Posterior cingulate gyrus (tissue), 11 donors: ENCODE measurements around the gene TCL1A.
"Not testable (repeated sequence)": the region's sequence is repeated elsewhere in the genome, so short reads cannot be mapped to it uniquely, and the experiment has no call there.

ENCODE experiments used
- DNase-seq, 10 donors: peaks; one replicate each; pipeline versions ENCODE4 v3.0.0 to v3.0.0-alpha.2; 2020 to 2021; ENCODE audit warnings: mixed read lengths in 3 of 10
- intact Hi-C: fragments of 100-400 bp; cut with DNase I; formaldehyde crosslinking; loops from one replicate; pipeline ENCODE4 v1.15.1; 2023

The TCL1A gene, protein sequence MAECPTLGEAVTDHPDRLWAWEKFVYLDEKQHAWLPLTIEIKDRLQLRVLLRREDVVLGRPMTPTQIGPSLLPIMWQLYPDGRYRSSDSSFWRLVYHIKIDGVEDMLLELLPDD

GRCh38 chr14:95713596-95714371, at the start of gene TCL1A:
Gene TCL1A (minus strand): TSS chr14:95714125. CDS start chr14:95714066, 59 bp downstream.
- intact Hi-C loops, result no loop called here

DNA sequence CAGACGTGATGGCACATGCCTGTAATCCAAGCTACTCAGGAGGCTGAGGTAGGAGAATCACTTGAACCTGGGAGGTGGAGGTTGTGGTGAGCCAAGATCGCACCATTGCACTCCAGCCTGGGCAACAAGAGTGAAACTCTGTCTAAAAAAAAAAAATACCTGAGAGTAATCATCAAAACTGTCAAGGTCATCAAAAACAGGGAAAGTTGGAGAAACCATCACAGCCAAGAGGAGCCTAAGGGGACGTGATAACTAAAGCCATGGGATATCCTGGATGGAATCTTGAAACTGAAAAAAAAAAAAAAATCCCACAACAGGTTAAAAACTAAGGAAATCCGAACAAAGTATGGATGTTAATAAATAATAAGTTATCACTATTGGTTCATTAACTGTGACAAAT, 49.1 kb upstream of the TCL1A start:
- DNase-seq, intact Hi-C loops: not testable (repeated sequence)

More at GRCh38 chr14:95713596-95714371, at the start of gene TCL1A:
- DNase-seq, result no peak

- intact Hi-C loops, result no loop called here
- DNase-seq, result no peak
Observed at GRCh38 chr14:95761436-95761835, 47.5 kb upstream of the TCL1A start.

GRCh38 chr14:95760596-95760995, 46.7 kb upstream of the TCL1A start:
- DNase-seq, result no peak
- intact Hi-C loops, result no loop called here

DNA sequence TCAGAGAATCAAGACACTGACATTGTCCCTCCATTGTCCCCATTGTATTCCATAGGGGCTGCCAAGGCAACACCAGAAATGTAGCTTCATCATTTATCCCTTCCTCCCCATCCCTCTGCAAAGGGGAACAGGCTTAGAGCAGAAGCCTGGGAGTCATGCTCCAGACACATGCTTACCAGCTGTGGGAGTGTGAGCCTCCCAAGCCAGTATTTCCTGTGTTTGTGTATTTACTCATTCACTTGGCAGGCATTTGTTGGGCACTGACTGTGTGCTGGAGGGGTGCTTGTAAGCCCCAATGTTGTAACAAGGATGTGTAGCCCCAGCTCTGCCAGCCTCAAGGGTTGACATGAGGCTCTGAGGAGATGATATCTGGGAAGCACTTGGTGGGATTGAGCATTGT, 46.0 kb upstream of the TCL1A start:
- no peak for DNase-seq
- intact Hi-C loops, result no loop called here

DNA sequence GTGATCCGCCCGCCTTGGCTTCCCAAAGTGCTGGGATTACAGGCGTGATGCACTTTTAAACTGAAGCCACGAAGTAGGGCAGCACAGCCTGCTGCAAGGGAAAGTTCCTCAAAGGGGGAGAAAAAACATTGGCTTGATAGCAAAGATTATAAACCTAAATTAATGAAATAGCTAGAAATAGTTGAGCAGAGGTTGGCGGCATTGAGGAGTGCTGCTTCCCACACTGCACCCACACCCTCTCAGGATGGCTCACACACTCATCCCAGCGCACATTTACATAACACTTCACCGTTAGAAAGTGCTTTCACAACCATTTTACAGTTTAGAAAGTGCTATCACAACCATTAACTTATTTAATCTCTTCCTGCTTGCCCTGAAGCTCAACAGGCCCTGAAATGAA, 44.4 kb upstream of the TCL1A start:
- DNase-seq, result no peak

GRCh38 chr14:95756751-95757150, 42.8 kb upstream of the TCL1A start:
- DNase-seq, result no peak
- intact Hi-C loops, result no loop called here

More for the DNA sequence above, 44.4 kb upstream of the TCL1A start:
- intact Hi-C loops, result no loop called here

DNA sequence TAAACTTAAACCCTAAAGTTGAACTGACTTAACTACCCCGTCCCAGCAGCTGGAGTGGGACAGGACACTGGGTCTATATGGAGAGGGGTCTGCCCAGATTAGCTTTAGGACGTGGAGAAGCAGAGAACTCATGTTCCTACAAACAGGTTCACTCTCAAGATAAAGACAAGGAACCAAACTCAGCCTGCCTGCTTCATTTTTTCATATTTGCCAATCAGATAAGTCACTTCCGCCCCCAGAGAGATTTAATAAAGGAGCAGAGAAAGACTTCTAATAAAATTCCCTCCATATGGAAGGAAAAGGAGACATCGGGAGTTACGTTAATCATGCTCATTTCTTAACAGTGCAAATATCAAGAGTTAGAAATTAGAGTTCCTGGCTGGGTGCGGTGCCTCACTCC, 42.2 kb upstream of the TCL1A start:
- intact Hi-C loops, result no loop called here
- no peak for DNase-seq

GRCh38 chr14:95741781-95742180, 27.9 kb upstream of the TCL1A start:
- intact Hi-C loops, result no loop called here
- no peak for DNase-seq

DNA sequence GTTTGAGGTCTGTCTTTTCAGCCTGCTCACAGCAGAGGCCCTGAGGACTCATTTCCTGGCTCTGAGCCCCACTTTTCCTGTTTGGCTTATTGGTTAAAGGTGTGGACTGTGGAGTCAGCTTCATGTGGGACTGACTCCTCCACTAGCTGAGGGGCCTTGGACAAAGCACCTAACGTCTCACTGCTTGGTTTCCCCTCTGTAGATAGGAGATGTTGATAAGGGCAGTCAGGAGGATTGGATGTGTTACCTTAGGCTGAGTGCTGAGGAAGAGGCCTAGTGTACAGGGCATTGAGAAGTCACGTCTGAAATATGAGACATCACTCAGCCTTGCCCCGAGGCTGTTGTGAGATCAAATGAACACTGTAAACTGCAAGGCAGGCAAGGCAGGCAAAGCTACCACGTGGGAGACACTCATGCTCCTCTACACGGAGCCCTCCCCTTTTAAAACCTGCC, 27.1 kb upstream of the TCL1A start:
- DNase-seq, result no peak
- intact Hi-C loops, result no loop called here

GRCh38 chr14:95739356-95739755, 25.4 kb upstream of the TCL1A start:
- no peak for DNase-seq
- intact Hi-C loops, result no loop called here

- intact Hi-C loops, result no loop called here
- no peak for DNase-seq
Observed at GRCh38 chr14:95733212-95733611, 19.3 kb upstream of the TCL1A start.

DNA sequence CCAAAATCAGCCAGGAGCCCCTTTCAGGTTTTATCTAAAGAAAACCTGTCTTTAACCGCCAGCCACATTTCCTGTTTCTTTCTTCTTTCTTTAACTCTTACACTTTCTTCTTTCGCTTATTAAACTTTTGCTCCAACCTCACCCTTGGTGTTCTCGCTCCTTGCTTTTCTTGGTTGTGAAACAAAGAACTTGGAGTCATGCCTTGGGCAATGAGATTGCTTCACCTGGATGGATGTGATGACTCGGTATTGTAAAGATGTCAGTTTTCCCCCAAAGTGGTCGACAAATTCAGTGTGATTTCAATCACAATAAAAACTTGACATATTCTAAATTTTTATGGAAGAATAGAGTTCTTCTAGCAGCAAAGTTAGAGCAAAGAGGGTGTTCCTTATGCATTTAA, 16.2 kb upstream of the TCL1A start:
- no peak for DNase-seq
- intact Hi-C loops, result no loop called here

DNA sequence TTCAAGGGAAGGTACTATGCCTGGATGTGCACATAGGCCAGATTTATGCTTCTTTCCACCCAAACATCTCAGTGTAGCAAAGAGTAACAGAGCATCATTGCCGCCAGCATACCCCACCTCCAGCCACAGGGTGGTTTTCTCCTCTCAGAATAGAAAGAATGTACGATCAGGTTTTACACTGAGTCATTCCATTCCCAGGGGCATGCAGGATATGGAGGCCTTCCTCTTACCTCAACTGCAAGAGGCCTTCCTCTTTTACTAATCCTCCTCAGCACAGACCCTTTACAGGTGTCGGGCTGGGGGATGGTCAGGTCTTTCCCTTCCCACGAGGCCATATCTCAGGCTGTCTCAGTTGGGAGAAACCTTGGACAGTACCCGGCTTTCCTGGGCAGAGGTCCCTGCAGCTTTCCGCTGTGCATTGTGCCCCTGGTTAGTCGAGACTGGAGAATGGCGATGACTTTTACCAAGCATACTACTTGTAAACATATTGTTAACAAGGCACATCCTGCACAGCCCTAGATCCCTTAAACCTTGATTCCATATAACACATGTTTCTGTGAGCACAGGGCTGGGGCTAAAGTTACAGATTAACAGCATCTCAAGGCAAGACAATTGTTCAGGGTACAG, 15.6 kb upstream of the TCL1A start:
- DNase-seq, intact Hi-C loops: not testable (repeated sequence)

DNA sequence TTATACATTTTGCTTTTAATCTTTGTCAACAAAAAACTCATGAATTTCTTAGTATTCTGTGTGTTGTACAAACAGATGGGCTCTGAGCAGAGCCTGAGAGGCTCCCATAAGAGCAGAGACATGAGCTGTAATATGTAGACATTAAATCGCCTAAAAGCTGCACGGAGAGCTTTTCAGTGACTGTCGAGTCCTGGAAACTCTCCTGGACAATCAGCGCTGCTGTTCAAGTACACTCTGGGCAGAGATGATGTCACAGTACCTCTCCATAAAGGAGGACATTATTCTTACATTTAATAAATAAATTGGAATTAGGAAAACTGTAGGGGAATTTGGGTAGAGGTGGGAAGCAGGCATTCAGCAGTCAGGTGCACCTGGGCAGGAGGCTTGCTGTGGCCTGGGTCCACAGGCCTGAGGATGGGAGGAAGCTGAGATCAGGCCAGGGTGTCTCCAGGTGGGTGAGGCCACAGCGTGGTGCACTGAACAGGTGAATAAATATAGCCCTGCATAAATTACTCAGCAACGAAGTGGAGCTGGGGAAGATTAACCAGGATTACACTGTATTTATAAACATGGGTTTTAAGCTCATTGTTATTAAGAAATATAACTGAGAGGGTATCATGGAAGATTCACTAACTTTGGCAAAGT, 13.3 kb upstream of the TCL1A start:
- DNase-seq, result no peak
- intact Hi-C loops, result no loop called here

- no peak for DNase-seq
- intact Hi-C loops, result no loop called here
Observed at GRCh38 chr14:95725685-95726336, 11.9 kb upstream of the TCL1A start.

DNA sequence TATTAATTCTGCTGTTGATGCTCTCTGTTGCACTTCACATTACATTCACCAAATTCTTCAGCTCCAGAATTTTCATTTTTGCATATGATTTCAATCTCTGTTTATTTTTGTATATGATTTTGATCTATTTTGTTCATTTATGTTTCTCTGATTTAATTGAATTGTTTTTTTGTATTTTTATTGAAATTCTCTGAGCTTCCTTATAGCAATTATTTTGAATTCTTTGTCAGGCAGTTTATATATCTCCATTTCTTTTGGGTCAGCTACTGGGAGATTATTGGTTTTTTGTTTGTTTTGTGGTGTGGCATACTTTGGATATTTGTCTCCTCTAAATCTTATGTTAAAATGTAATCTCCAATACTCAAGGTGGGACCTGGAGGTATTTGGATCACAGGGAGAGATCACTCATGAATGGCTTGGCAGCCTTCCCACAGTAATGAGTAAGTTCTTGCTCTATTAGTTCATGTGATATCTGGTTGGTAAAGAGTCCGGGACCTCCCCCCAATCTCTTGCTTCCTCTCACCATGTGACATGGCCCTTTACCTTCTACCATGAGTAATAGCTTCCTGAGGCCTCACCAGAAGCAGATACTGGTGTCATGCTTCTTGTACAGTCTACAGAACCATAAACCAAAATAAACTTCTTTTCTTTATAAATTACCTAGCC, 8.7 kb upstream of the TCL1A start:
- DNase-seq, result no peak
- intact Hi-C loops, result no loop called here

DNA sequence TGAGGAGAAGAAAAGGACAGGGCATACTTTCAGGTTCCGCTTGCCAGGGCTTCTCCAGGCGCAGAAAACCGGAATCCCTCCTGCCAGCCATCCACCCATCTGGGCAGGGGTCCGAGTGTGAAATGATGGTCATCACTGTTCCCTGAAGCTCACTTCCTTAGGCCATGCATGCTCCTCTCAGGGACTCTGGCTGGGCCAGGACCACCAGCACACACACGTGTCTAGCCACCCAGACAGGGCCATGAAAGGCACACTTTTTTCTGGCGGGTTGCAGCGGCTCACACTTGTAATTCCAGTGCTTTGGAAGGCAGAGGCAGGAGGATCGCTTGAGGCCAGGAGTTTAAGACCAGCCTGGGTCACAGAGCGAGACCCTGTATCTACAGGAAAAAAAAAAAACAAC, 1.5 kb downstream of the TCL1A start:
- no peak for DNase-seq
- intact Hi-C loops, result no loop called here

DNA sequence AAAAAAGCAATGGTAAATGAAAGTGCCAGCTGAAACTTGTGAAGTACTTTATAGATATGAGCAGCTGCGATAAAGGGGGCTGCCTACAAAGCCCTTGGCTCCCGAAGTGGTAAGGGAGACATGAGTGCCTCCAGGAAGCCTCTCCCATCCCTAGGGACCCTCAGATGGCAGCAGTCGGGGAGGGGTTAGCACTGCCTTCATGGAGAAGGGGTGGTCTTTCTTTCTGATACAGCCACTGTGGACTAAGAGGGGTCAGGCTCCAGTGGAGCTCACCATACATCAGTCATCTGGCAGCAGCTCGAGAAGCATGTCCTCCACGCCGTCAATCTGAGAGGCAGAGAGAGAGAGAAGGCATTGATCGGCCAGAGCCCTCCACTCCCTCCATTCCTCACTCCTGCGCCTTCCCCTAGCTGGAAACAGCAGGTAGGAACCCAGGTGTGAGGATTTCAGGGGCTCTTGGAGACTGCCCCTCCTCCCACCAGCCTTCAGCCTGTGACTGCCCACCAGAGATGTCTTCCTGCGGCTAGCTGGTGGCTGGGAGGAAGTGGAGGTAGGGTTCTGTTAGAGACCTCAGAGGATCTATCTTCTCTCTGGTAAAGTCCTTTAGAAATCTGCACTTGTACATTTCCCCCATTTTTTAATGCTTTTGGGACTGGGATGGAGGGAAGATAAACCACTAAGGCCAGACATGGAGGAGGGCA, 2.3 kb downstream of the TCL1A start:
- intact Hi-C loops, result no loop called here
- no peak for DNase-seq

GRCh38 chr14:95710106-95710505, 3.8 kb downstream of the TCL1A start:
- intact Hi-C loops, result no loop called here
- DNase-seq, result no peak
